OCI-LY1 (cell line): ENCODE measurements around the gene IL20RB.

Source experiments
- H2AFZ ChIP-seq: fragments of 200-600 bp; sonication (generic), shearing (Covaris generic); 2 replicates; pipeline ENCODE4 v1.6.0; 2014; ENCODE audit warnings: antibody characterized with exemption, mild to moderate bottlenecking, low read length
- H3F3A ChIP-seq: fragments of 200-600 bp; sonication (generic), shearing (Covaris generic); 2 replicates; pipeline ENCODE4 v1.6.0; 2014; ENCODE audit warnings: mild to moderate bottlenecking, antibody characterized with exemption, low read length, moderate library complexity; ENCODE audit not compliant: insufficient read depth
- H3K27ac ChIP-seq: fragments of 200-600 bp; sonication (generic); 2 replicates; pipeline ENCODE4 v1.5.1; 2014; ENCODE audit warnings: low read length, mixed run types, mild to moderate bottlenecking, low read depth; ENCODE audit not compliant: poor library complexity, severe bottlenecking
- H3K27me3 ChIP-seq: fragments of 200-600 bp; sonication (generic); 2 replicates; pipeline ENCODE4 v1.6.0; 2014; ENCODE audit warnings: antibody characterized with exemption, mild to moderate bottlenecking, low read length, moderate library complexity; ENCODE audit not compliant: insufficient read depth
- H3K36me3 ChIP-seq: fragments of 200-600 bp; sonication (generic); 2 replicates; pipeline ENCODE4 v1.6.1; 2014; ENCODE audit warnings: mild to moderate bottlenecking, antibody characterized with exemption, low read length, moderate library complexity, mixed read lengths; ENCODE audit not compliant: insufficient read depth
- H3K4me1 ChIP-seq: fragments of 200-600 bp; sonication (generic); 2 replicates; pipeline ENCODE4 v1.5.1; 2014; ENCODE audit warnings: mild to moderate bottlenecking, low read length, moderate library complexity; ENCODE audit not compliant: insufficient read depth, severe bottlenecking
- H3K4me2 ChIP-seq: fragments of 200-600 bp; sonication (generic), shearing (Covaris generic); 2 replicates; pipeline ENCODE4 v1.6.1; 2014; ENCODE audit warnings: low read length
- H3K4me3 ChIP-seq: fragments of 200-600 bp; sonication (generic); 2 replicates; pipeline ENCODE4 v1.5.1; 2014; ENCODE audit warnings: low read length, low read depth, mild to moderate bottlenecking, mixed read lengths; ENCODE audit not compliant: poor library complexity, severe bottlenecking
- H3K79me2 ChIP-seq: fragments of 200-600 bp; shearing (Covaris generic); 2 replicates; pipeline ENCODE4 v1.6.1; 2016; ENCODE audit warnings: mixed run types, low read length, mixed read lengths; ENCODE audit not compliant: insufficient read depth
- H3K9ac ChIP-seq: fragments of 200-600 bp; sonication (generic), shearing (Covaris generic); 2 replicates; pipeline ENCODE4 v1.6.1; 2014; ENCODE audit warnings: mild to moderate bottlenecking, low read length, mixed read lengths
- H3K9me2 ChIP-seq: fragments of 200-600 bp; sonication (generic), shearing (Covaris generic); 2 replicates; pipeline ENCODE4 v1.6.1; 2014; ENCODE audit warnings: low read depth, mild to moderate bottlenecking, low read length, mixed read lengths
- H3K9me3 ChIP-seq: fragments of 200-600 bp; shearing (Covaris generic); 2 replicates; pipeline ENCODE4 v1.6.1; 2014; ENCODE audit warnings: low read length, mixed read lengths
- H4K20me1 ChIP-seq: fragments of 200-600 bp; sonication (generic), shearing (Covaris generic); 2 replicates; pipeline ENCODE4 v1.6.0; 2016; ENCODE audit warnings: mild to moderate bottlenecking, low read length; ENCODE audit not compliant: insufficient read depth
- CTCF ChIP-seq: fragments of 200-600 bp; sonication (generic), shearing (Covaris generic); IDR thresholded peaks from 2 replicates; pipeline ENCODE4 v1.5.1; 2017; ENCODE audit warnings: mild to moderate bottlenecking, antibody characterized with exemption, low read length, moderate library complexity, mixed read lengths
- EZH2 ChIP-seq: fragments of 200-600 bp; sonication (generic), shearing (Covaris generic); IDR thresholded peaks from 2 replicates; pipeline ENCODE4 v1.8.0; 2017; ENCODE audit warnings: borderline replicate concordance, mixed run types, mild to moderate bottlenecking, antibody characterized with exemption, low read length, moderate library complexity, mixed read lengths

IL20RB gene

GRCh38 chr3:136937175-136937574, 20.6 kb upstream of the IL20RB start:
- Histone ChIP-seq H3K36me3 (peaks cover 55% of the 10 kb centered on the region), H3K4me2 (no peak overlapping the region), H3K9me3 (peaks cover 13% of the 10 kb centered on the region), H3K9me2 (no peaks in the 10 kb centered on the region), H3K27me3 (no peaks in the 10 kb centered on the region), H4K20me1 (no peaks in the 10 kb centered on the region), H3K4me1 (peaks cover 39% of the 10 kb centered on the region), H2AFZ (no peak overlapping the region), H3F3A (no peaks in the 10 kb centered on the region), H3K9ac (no peak overlapping the region), H3K4me3 (no peak overlapping the region), H3K79me2 (peaks cover 51% of the 10 kb centered on the region), H3K27ac (no peak overlapping the region)
- TF ChIP-seq EZH2 (no peak), CTCF (no peak)

GRCh38 chr3:136937851-136938250, 19.9 kb upstream of the IL20RB start:
- Histone ChIP-seq H3K4me1 (peaks cover 41% of the 10 kb centered on the region), H3F3A (no peaks in the 10 kb centered on the region), H3K4me2 (no peak overlapping the region), H4K20me1 (no peaks in the 10 kb centered on the region), H3K9me2 (no peaks in the 10 kb centered on the region), H3K9me3 (peaks cover 13% of the 10 kb centered on the region), H3K27ac (no peak overlapping the region), H3K27me3 (no peaks in the 10 kb centered on the region), H3K9ac (no peak overlapping the region), H3K4me3 (no peak overlapping the region), H2AFZ (no peak overlapping the region), H3K79me2 (peaks cover 51% of the 10 kb centered on the region), H3K36me3 (peaks cover 55% of the 10 kb centered on the region)
- TF ChIP-seq EZH2: no peak
- no peak for TF ChIP-seq CTCF

- TF ChIP-seq CTCF (no peak), EZH2 (no peak)
- Histone ChIP-seq H3K79me2 (peaks cover 51% of the 10 kb centered on the region), H3K36me3 (peaks cover 53% of the 10 kb centered on the region), H3F3A (no peaks in the 10 kb centered on the region), H2AFZ (no peak overlapping the region), H3K4me3 (no peak overlapping the region), H3K9me3 (peaks cover 13% of the 10 kb centered on the region), H3K9ac (no peak overlapping the region), H3K9me2 (no peaks in the 10 kb centered on the region), H3K27me3 (no peaks in the 10 kb centered on the region), H3K27ac (no peak overlapping the region), H3K4me2 (no peak overlapping the region), H3K4me1 (peaks cover 41% of the 10 kb centered on the region), H4K20me1 (no peaks in the 10 kb centered on the region)
These were observed 19.4 kb upstream of the IL20RB start for GRCh38 chr3:136938334-136938733.
